HepG2 (cell line): ENCODE measurements around the gene PCNA. TPM values are rescaled to one million over a fixed set of nuclear protein-coding genes. Genes with fewer than 3 reads are reported as not detected.
A peak's percentile ranks its signal among the peaks of the same experiment; 100 is the strongest.

ENCODE experiments used
- ARNTL ChIP-seq: sonication (generic); formaldehyde crosslinking; IDR thresholded peaks from 2 replicates; pipeline ENCODE4 v1.4.0; 2020; ENCODE audit warnings: mild to moderate bottlenecking, missing genetic modification reagents
- CREM ChIP-seq, 2 experiments: sonication (generic) in 1 of 2; formaldehyde crosslinking in 1 of 2; IDR thresholded peaks; 2 replicates each; pipeline versions ENCODE4 v1.4.0 to v1.6.1; 2016 to 2020; ENCODE audit warnings: antibody characterized with exemption in 1 of 2, mild to moderate bottlenecking in 1 of 2, missing genetic modification reagents in 1 of 2
- ELF3 ChIP-seq: IDR thresholded peaks from 2 replicates; pipeline ENCODE4 v1.6.1; 2016; ENCODE audit warnings: missing genetic modification reagents, missing compliant biosample characterization
- HDAC6 ChIP-seq: fragments of 200-600 bp; sonication (generic); IDR thresholded peaks from 2 replicates; pipeline ENCODE4 v1.7.0; 2017; ENCODE audit warnings: mild to moderate bottlenecking, antibody characterized with exemption, low read length, low read depth
- HNRNPLL ChIP-seq: fragments of 200-400 bp; formaldehyde crosslinking; IDR thresholded peaks from 2 replicates; pipeline ENCODE4 v1.6.1; 2017; ENCODE audit warnings: mild to moderate bottlenecking, low read depth, low read length; ENCODE audit not compliant: poor library complexity, severe bottlenecking
- KAT2B ChIP-seq: fragments of 150-350 bp; IDR thresholded peaks from 2 replicates; pipeline ENCODE4 v1.6.1; 2014; ENCODE audit warnings: low read depth, low read length, borderline replicate concordance
- MBD4 ChIP-seq: IDR thresholded peaks from 2 replicates; pipeline ENCODE4 v1.6.1; 2012; ENCODE audit warnings: low read length, inconsistent platforms, borderline replicate concordance
- NAIF1 ChIP-seq: sonication (generic); formaldehyde crosslinking; IDR thresholded peaks from 2 replicates; pipeline ENCODE4 v1.5.0; 2020; ENCODE audit warnings: mild to moderate bottlenecking, missing genetic modification reagents, borderline replicate concordance
- NFAT5 ChIP-seq: sonication (generic); formaldehyde crosslinking; IDR thresholded peaks from 2 replicates; pipeline ENCODE4 v1.4.0; 2020; ENCODE audit warnings: missing genetic modification reagents
- NFRKB ChIP-seq: fragments of 450-650 bp; IDR thresholded peaks from 2 replicates; pipeline ENCODE4 v1.6.1; 2017
- NR3C1 ChIP-seq: sonication (generic); formaldehyde crosslinking; IDR thresholded peaks from 2 replicates; pipeline ENCODE4 v1.4.0; 2020; ENCODE audit warnings: missing genetic modification reagents
- RNF2 ChIP-seq: fragments of 450-650 bp; conservative IDR thresholded peaks from 2 replicates; pipeline ENCODE4 v1.6.1; 2016; ENCODE audit warnings: low read depth
- polyA plus RNA-seq, 8 experiments: library from polyadenylated mRNA; depleted of rRNA in 3 of 8; stranded (reverse) in 7 of 8; unstranded in 1 of 8; fragments of >200 nt; fragmentation: Illumina TruSeq in 4 of 8; extraction: Trizol in 4 of 8; gene quantifications; 2 replicates each; pipeline versions ENCODE4 v1.2.1 to v1.2.3, GENCODE V29; 2011 to 2016; ENCODE audit warnings: low read depth in 4 of 8, missing spikeins in 1 of 8, mixed read lengths in 1 of 8; ENCODE audit not compliant: insufficient read depth in 1 of 8
- total RNA-seq, 5 experiments: library from RNA; depleted of rRNA; stranded (reverse); fragments of >200 nt; fragmentation: Illumina TruSeq; extraction: Trizol; gene quantifications; 2 replicates each; pipeline ENCODE4 v1.2.3, GENCODE V29; 2016; ENCODE audit warnings: low read depth in 1 of 5
- TF ChIP-seq, protein P1 (sequence below): sonication (generic); formaldehyde crosslinking; IDR thresholded peaks from 2 replicates; pipeline ENCODE4 v1.4.0; 2020; ENCODE audit warnings: missing genetic modification reagents
- TF ChIP-seq, protein P2 (sequence below): sonication (generic); formaldehyde crosslinking; IDR thresholded peaks from 2 replicates; pipeline ENCODE4 v1.8.0; 2022; ENCODE audit warnings: mild to moderate bottlenecking, missing genetic modification reagents, borderline replicate concordance
- TF ChIP-seq, protein P3 (sequence below): sonication (generic); formaldehyde crosslinking; conservative IDR thresholded peaks from 2 replicates; pipeline ENCODE4 v1.4.0; 2020; ENCODE audit warnings: missing genetic modification reagents

The PCNA gene
- total and polyA plus RNA-seq, 2 of the 13 experiments (the other 11 are each of a cell fraction or from before 2014, with no cell fraction given): 229 to 655 TPM

DNA sequence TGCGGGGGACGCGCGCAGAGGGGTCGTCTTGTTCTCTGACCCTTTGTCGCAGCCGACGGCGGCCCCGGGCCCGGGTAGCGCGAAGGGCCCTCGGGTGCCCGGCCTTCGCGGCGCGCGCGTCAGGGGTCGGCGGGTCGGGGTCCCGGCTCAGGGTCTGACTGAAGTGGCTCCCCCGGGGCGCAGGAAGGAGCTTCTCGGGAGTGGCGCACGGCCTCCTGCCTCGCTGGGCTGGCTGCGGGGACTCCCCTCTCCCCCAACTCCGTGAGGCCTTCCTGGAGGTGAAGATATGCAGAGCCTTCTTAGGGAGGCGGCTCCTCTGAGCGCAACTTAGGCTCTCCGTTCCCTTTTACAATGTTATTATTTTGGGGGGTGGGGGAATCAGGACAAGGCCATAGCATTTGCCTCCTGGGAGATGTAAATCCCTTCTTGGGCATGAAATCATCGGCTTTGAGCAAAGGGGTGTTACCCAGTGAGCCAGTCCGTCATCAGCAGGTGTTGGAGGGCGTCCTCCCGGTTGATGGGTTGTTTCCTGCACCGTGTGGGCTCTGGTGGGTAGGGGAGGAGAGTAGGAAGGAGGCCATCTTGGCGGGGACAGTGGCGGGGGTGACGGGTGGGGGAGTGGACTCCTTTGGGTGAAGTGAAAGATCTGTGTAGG, 7.6 kb upstream of the PCNA start (continued):
- no peak for TF ChIP-seq HNRNPLL
- TF ChIP-seq, protein P1, sequence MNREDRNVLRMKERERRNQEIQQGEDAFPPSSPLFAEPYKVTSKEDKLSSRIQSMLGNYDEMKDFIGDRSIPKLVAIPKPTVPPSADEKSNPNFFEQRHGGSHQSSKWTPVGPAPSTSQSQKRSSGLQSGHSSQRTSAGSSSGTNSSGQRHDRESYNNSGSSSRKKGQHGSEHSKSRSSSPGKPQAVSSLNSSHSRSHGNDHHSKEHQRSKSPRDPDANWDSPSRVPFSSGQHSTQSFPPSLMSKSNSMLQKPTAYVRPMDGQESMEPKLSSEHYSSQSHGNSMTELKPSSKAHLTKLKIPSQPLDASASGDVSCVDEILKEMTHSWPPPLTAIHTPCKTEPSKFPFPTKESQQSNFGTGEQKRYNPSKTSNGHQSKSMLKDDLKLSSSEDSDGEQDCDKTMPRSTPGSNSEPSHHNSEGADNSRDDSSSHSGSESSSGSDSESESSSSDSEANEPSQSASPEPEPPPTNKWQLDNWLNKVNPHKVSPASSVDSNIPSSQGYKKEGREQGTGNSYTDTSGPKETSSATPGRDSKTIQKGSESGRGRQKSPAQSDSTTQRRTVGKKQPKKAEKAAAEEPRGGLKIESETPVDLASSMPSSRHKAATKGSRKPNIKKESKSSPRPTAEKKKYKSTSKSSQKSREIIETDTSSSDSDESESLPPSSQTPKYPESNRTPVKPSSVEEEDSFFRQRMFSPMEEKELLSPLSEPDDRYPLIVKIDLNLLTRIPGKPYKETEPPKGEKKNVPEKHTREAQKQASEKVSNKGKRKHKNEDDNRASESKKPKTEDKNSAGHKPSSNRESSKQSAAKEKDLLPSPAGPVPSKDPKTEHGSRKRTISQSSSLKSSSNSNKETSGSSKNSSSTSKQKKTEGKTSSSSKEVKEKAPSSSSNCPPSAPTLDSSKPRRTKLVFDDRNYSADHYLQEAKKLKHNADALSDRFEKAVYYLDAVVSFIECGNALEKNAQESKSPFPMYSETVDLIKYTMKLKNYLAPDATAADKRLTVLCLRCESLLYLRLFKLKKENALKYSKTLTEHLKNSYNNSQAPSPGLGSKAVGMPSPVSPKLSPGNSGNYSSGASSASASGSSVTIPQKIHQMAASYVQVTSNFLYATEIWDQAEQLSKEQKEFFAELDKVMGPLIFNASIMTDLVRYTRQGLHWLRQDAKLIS (CRISPR knock-in tag): no peak
- TF ChIP-seq, protein P2, sequence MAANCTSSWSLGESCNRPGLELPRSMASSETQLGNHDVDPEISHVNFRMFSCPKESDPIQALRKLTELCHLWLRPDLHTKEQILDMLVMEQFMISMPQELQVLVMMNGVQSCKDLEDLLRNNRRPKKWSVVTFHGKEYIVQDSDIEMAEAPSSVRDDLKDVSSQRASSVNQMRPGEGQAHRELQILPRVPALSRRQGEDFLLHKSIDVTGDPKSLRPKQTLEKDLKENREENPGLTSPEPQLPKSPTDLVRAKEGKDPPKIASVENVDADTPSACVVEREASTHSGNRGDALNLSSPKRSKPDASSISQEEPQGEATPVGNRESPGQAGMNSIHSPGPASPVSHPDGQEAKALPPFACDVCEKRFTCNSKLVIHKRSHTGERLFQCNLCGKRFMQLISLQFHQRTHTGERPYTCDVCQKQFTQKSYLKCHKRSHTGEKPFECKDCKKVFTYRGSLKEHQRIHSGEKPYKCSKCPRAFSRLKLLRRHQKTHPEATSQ (CRISPR knock-in tag): peak; percentile 66; the same call in 1 of the 2 replicates
- TF ChIP-seq NFRKB: peak; percentile 69; the same call in 1 of the 2 replicates
- TF ChIP-seq CREM (IDR thresholded peaks at IDR 0.05): no peak
- no peak for TF ChIP-seq CREM (CRISPR knock-in tag; IDR thresholded peaks at IDR 0.05)
- no peak for TF ChIP-seq NAIF1
- TF ChIP-seq ELF3 (CRISPR knock-in tag): no peak
- TF ChIP-seq MBD4: no peak
- TF ChIP-seq NFAT5: no peak
- TF ChIP-seq KAT2B: no peak
- 0 out of 2 replicates have a peak, but pooled peaks have one; percentile 75 for TF ChIP-seq HDAC6
- TF ChIP-seq, protein P3, sequence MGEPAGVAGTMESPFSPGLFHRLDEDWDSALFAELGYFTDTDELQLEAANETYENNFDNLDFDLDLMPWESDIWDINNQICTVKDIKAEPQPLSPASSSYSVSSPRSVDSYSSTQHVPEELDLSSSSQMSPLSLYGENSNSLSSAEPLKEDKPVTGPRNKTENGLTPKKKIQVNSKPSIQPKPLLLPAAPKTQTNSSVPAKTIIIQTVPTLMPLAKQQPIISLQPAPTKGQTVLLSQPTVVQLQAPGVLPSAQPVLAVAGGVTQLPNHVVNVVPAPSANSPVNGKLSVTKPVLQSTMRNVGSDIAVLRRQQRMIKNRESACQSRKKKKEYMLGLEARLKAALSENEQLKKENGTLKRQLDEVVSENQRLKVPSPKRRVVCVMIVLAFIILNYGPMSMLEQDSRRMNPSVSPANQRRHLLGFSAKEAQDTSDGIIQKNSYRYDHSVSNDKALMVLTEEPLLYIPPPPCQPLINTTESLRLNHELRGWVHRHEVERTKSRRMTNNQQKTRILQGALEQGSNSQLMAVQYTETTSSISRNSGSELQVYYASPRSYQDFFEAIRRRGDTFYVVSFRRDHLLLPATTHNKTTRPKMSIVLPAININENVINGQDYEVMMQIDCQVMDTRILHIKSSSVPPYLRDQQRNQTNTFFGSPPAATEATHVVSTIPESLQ (CRISPR knock-in tag): no peak
- no peak for TF ChIP-seq ARNTL (CRISPR knock-in tag)
- TF ChIP-seq RNF2: no peak; the same call in 1 of the 2 replicates
- no peak for TF ChIP-seq NR3C1 (CRISPR knock-in tag)
